Vagina (tissue), 2 donors: ENCODE data around the gene GMPPA.

Source experiments
- CTCF ChIP-seq, 3 experiments: fragments of 450-650 bp in 2 of 3; fragments of 200-600 bp in 1 of 3; sonication (generic) in 1 of 3; IDR thresholded peaks; one replicate each; pipeline ENCODE4 v1.5.1; 2017 to 2019; ENCODE audit warnings: antibody characterized with exemption in 3 of 3, mild to moderate bottlenecking in 2 of 3, moderate library complexity in 2 of 3
- POLR2A ChIP-seq, 2 donors: fragments of 450-650 bp; IDR thresholded peaks; one replicate each; pipeline ENCODE4 v1.6.1; 2017; ENCODE audit warnings: antibody characterized with exemption in 2 of 2, mild to moderate bottlenecking in 2 of 2, moderate library complexity in 2 of 2
- POLR2AphosphoS5 ChIP-seq, 2 donors: sonication (generic); formaldehyde crosslinking; IDR thresholded peaks; one replicate each; pipeline ENCODE4 v1.9.0; 2017; ENCODE audit warnings: antibody characterized with exemption in 2 of 2, mild to moderate bottlenecking in 2 of 2, low read depth in 1 of 2; ENCODE audit not compliant: insufficient read depth in 1 of 2

- TF ChIP-seq CTCF (IDR thresholded peaks at IDR 0.05) (no peak), POLR2A (IDR thresholded peaks at IDR 0.05) (no peak), POLR2AphosphoS5 (IDR thresholded peaks at IDR 0.05; ENCODE audit: insufficient read depth in 1 of 2, low read depth in 1 of 2) (no peak)
Observed at GRCh38 chr2:219506802-219507526, 8.3 kb downstream of the GMPPA start.
